Natural killer cell (primary cell): ENCODE data around the gene TNFAIP3. TPM values are rescaled to one million over a fixed set of nuclear protein-coding genes. Genes with fewer than 3 reads are reported as not detected.

ENCODE experiments used
- ATAC-seq, 3 donors: fragments of 150-1000 bp in 2 of 3; fragments of 200-7000 bp in 1 of 3; cut with Tn5 transposase; 1 replicate in 1 of 3; 2 replicates in 2 of 3; pipeline ENCODE4 v1.10.0; 2021; ENCODE audit warnings: mild to moderate bottlenecking in 2 of 3, moderate library complexity in 2 of 3
- DNase-seq, 2 donors: peaks; one replicate each; pipeline versions ENCODE4 v3.0.0 to v3.0.0-alpha.2; 2013 to 2021; ENCODE audit warnings: mixed read lengths in 1 of 2
- H3K27ac ChIP-seq: one replicate; pipeline ENCODE4 v1.5.1; 2013; ENCODE audit warnings: mild to moderate bottlenecking, low read length
- H3K27me3 ChIP-seq: one replicate; pipeline ENCODE4 v1.6.1; 2013; ENCODE audit warnings: low read length; ENCODE audit not compliant: control insufficient read depth, insufficient read depth
- H3K36me3 ChIP-seq: one replicate; pipeline ENCODE4 v1.6.1; 2013; ENCODE audit warnings: low read length; ENCODE audit not compliant: control insufficient read depth, insufficient read depth
- H3K4me1 ChIP-seq: one replicate; pipeline ENCODE4 v1.6.1; 2013; ENCODE audit warnings: low read length; ENCODE audit not compliant: control insufficient read depth, insufficient read depth
- H3K4me3 ChIP-seq: one replicate; pipeline ENCODE4 v1.5.1; 2013; ENCODE audit warnings: low read length
- H3K9me3 ChIP-seq: one replicate; pipeline ENCODE4 v1.6.1; 2013; ENCODE audit warnings: low read length; ENCODE audit not compliant: control insufficient read depth, insufficient read depth
- H3K27ac Mint-ChIP-seq, 2 donors: one replicate each; pipeline ENCODE4 v1.8.0; 2022; ENCODE audit warnings: mild to moderate bottlenecking in 2 of 2, mixed read lengths in 2 of 2, moderate library complexity in 1 of 2
- H3K27me3 Mint-ChIP-seq, 2 donors: one replicate each; pipeline ENCODE4 v1.8.0; 2022; ENCODE audit warnings: low read depth in 2 of 2, mixed read lengths in 2 of 2
- H3K36me3 Mint-ChIP-seq: one replicate; pipeline ENCODE4 v1.8.0; 2022; ENCODE audit warnings: mixed read lengths
- H3K4me1 Mint-ChIP-seq, 2 donors: one replicate each; pipeline ENCODE4 v1.8.0; 2022; ENCODE audit warnings: mixed read lengths in 2 of 2
- H3K4me3 Mint-ChIP-seq: one replicate; pipeline ENCODE4 v1.8.0; 2022; ENCODE audit warnings: mild to moderate bottlenecking, moderate library complexity, mixed read lengths
- H3K9me3 Mint-ChIP-seq, 2 donors: one replicate each; pipeline ENCODE4 v1.8.0; 2022; ENCODE audit warnings: mixed read lengths in 2 of 2
- WGBS: methylation state at CpG from one replicate; pipeline ENCODE4 v1.1.7; 2013; ENCODE audit warnings: missing lambda C conversion rate; ENCODE audit not compliant: insufficient coverage; 5-methylcytosine and 5-hydroxymethylcytosine counted together
- intact Hi-C: fragments of 100-400 bp; cut with micrococcal nuclease; formaldehyde crosslinking; loops from one replicate; pipeline ENCODE4 v1.14.2; 2022
- total RNA-seq, 4 donors: library from RNA; stranded (reverse); fragments of 120-200 nt in 1 of 4; gene quantifications; one replicate each; pipeline versions ENCODE4 v1.2.3 to v1.2.4, GENCODE V29; 2013 to 2022
- TF ChIP-seq, protein P1 (sequence below): fragments of 200-600 bp; IDR thresholded peaks from one replicate; pipeline ENCODE4 v1.8.0; 2022; ENCODE audit warnings: antibody characterized with exemption

Gene TNFAIP3
- total RNA-seq, 3 donors from 2014 or later (not counting 1 experiment from before 2014, with no cell fraction given) = 1,163 to 1,298 (median 1,241) TPM

- H3K27ac ChIP-seq = peak overlapping the region; percentile 76
- no peaks in the 10 kb centered on the region for H3K9me3 Mint-ChIP-seq
- peaks cover 83 to 86% of the 10 kb centered on the region in 2 donors for H3K4me1 Mint-ChIP-seq
- H3K27me3 Mint-ChIP-seq = no peaks in the 10 kb centered on the region
- no peaks in the 10 kb centered on the region for H3K36me3 ChIP-seq
- ATAC-seq = no peak
- H3K4me3 ChIP-seq = no peak overlapping the region
- no peaks in the 10 kb centered on the region for H3K27me3 ChIP-seq
- no peaks in the 10 kb centered on the region for H3K9me3 ChIP-seq
- H3K36me3 Mint-ChIP-seq = no peaks in the 10 kb centered on the region
- intact Hi-C loops = loop anchor here (5.0 kb wide), 1 partner anchor 107 kb away; no protein-coding TSS in a partner anchor
- no peak for DNase-seq
- H3K27ac Mint-ChIP-seq = peak overlapping the region; percentile 92 to 99
- H3K4me3 Mint-ChIP-seq = peak overlapping the region; percentile 82
- TF ChIP-seq, protein P1, sequence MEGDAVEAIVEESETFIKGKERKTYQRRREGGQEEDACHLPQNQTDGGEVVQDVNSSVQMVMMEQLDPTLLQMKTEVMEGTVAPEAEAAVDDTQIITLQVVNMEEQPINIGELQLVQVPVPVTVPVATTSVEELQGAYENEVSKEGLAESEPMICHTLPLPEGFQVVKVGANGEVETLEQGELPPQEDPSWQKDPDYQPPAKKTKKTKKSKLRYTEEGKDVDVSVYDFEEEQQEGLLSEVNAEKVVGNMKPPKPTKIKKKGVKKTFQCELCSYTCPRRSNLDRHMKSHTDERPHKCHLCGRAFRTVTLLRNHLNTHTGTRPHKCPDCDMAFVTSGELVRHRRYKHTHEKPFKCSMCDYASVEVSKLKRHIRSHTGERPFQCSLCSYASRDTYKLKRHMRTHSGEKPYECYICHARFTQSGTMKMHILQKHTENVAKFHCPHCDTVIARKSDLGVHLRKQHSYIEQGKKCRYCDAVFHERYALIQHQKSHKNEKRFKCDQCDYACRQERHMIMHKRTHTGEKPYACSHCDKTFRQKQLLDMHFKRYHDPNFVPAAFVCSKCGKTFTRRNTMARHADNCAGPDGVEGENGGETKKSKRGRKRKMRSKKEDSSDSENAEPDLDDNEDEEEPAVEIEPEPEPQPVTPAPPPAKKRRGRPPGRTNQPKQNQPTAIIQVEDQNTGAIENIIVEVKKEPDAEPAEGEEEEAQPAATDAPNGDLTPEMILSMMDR = no peak
- 89% methylated on average over 2 of the region's 2 CpGs for WGBS
- peaks cover 52% of the 10 kb centered on the region for H3K4me1 ChIP-seq
Measured at GRCh38 chr6:137820425-137820824, 46.6 kb upstream of the TNFAIP3 start.

DNA sequence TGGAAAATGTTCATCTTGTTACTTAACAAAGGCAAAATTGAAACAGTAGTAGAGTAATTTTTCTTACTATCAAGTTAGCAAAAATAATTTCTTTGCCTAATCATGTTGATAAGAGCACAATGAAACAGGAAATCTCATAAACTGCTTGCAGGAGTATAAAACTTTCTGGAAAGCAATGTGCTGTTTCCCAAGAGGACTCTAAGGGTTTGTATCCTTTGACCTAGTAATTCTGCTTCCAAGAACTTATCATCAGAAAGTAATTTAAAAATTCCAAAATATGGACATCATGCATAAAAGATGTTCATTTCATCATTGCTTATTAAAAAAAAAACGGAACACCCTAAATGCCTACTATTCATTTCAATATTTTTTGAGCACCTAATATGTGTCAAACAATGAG is 46.1 kb upstream of the TNFAIP3 start:
- TF ChIP-seq, protein P1 = no peak
- H3K36me3 ChIP-seq = no peaks in the 10 kb centered on the region
- no peaks in the 10 kb centered on the region for H3K9me3 ChIP-seq
- Mint-ChIP-seq H3K27ac (peak overlapping the region; percentile 92 to 99), H3K9me3 (no peaks in the 10 kb centered on the region), H3K4me3 (no peak overlapping the region), H3K4me1 (peaks cover 79 to 82% of the 10 kb centered on the region in 2 donors), H3K27me3 (no peaks in the 10 kb centered on the region), H3K36me3 (no peaks in the 10 kb centered on the region)
- intact Hi-C loops = loop anchor here (5.0 kb wide), 1 partner anchor 106 kb away; no protein-coding TSS in a partner anchor
- no peak overlapping the region for H3K4me3 ChIP-seq
- 100% methylated on average over 1 of the region's 1 CpG for WGBS
- ATAC-seq (no peak), DNase-seq (no peak)
- no peak overlapping the region for H3K27ac ChIP-seq
- H3K27me3 ChIP-seq = no peaks in the 10 kb centered on the region
- H3K4me1 ChIP-seq = peaks cover 47% of the 10 kb centered on the region

- TF ChIP-seq, protein P1 = no peak
- ATAC-seq (no peak), DNase-seq (no peak)
- H3K4me1 Mint-ChIP-seq = peaks cover 74 to 77% of the 10 kb centered on the region in 2 donors
- Histone ChIP-seq H3K27me3 (no peaks in the 10 kb centered on the region), H3K36me3 (no peaks in the 10 kb centered on the region), H3K27ac (no peak overlapping the region), H3K9me3 (no peaks in the 10 kb centered on the region), H3K4me3 (no peak overlapping the region), H3K4me1 (peaks cover 43% of the 10 kb centered on the region)
- intact Hi-C loops = loop anchor here (5.0 kb wide), 1 partner anchor 106 kb away; no protein-coding TSS in a partner anchor
- no peaks in the 10 kb centered on the region for H3K27me3 Mint-ChIP-seq
- peak overlapping the region; percentile 92 to 99 for H3K27ac Mint-ChIP-seq
- 56% methylated on average over 3 of the region's 3 CpGs for WGBS
- peak overlapping the region; percentile 47 for H3K4me3 Mint-ChIP-seq
- H3K36me3 Mint-ChIP-seq = no peaks in the 10 kb centered on the region
- H3K9me3 Mint-ChIP-seq = no peaks in the 10 kb centered on the region
Measured at GRCh38 chr6:137821491-137821890, 45.6 kb upstream of the TNFAIP3 start.
